Ramos (cell line): ENCODE results near the gene PLEK2.
"Not testable (repeated sequence)": the region's sequence is repeated elsewhere in the genome, so short reads cannot be mapped to it uniquely, and the experiment has no call there.

Experiments used
- in situ Hi-C: fragments of 300-500 bp; cut with MboI; formaldehyde crosslinking; loops from one replicate; pipeline ENCODE4 v1.14.3; 2022; ENCODE audit warnings: low sequenced_read_pairs; ENCODE audit not compliant: unreplicated experiment

The PLEK2 gene

GRCh38 chr14:67408122-67408801 lies 3.7 kb downstream of the PLEK2 start:
- in situ Hi-C loops = not testable (repeated sequence)

GRCh38 chr14:67405771-67406170 lies 6.2 kb downstream of the PLEK2 start:
- in situ Hi-C loops = no loop called here

GRCh38 chr14:67400434-67400833 lies 11.5 kb downstream of the PLEK2 start:
- in situ Hi-C loops = no loop called here

- in situ Hi-C loops = no loop called here
Measured at GRCh38 chr14:67397536-67397935, 14.4 kb downstream of the PLEK2 start.

GRCh38 chr14:67396381-67396970 lies 15.5 kb downstream of the PLEK2 start:
- in situ Hi-C loops = no loop called here

- in situ Hi-C loops = no loop called here
Measured at GRCh38 chr14:67395876-67396189, 16.1 kb downstream of the PLEK2 start.

GRCh38 chr14:67395086-67395875 lies 16.7 kb downstream of the PLEK2 start:
- in situ Hi-C loops = no loop called here

- in situ Hi-C loops = no loop called here
Measured at GRCh38 chr14:67393689-67394088, 18.3 kb downstream of the PLEK2 start.

- in situ Hi-C loops = no loop called here
Measured at GRCh38 chr14:67392800-67393199, 19.2 kb downstream of the PLEK2 start.

GRCh38 chr14:67392123-67392522 lies 19.8 kb downstream of the PLEK2 start:
- in situ Hi-C loops = no loop called here

- in situ Hi-C loops = no loop called here
Measured at GRCh38 chr14:67391268-67391667, 20.7 kb downstream of the PLEK2 start.

- in situ Hi-C loops = no loop called here
Measured at GRCh38 chr14:67389811-67390534, 22.0 kb downstream of the PLEK2 start.

GRCh38 chr14:67389275-67389674 lies 22.7 kb downstream of the PLEK2 start:
- in situ Hi-C loops = no loop called here

- in situ Hi-C loops = no loop called here
Measured at GRCh38 chr14:67387195-67387594, 24.8 kb downstream of the PLEK2 start.

- in situ Hi-C loops = no loop called here
Measured at GRCh38 chr14:67385618-67386017, 26.3 kb downstream of the PLEK2 start.

- in situ Hi-C loops = no loop called here
Measured at GRCh38 chr14:67385120-67385519, 26.8 kb downstream of the PLEK2 start.

- in situ Hi-C loops = no loop called here
Measured at GRCh38 chr14:67377916-67378315, 34.0 kb downstream of the PLEK2 start.

- in situ Hi-C loops = no loop called here
Measured at GRCh38 chr14:67373347-67373746, 38.6 kb downstream of the PLEK2 start.

- in situ Hi-C loops = no loop called here
Measured at GRCh38 chr14:67372833-67373232, 39.1 kb downstream of the PLEK2 start.

- in situ Hi-C loops = no loop called here
Measured at GRCh38 chr14:67371247-67372148, 40.5 kb downstream of the PLEK2 start.
